Fibroblast of pulmonary artery (primary cell): ENCODE results near the gene NTRK3.

ENCODE experiments used
- DNase-seq: peaks from one replicate; pipeline ENCODE4 v3.0.0-alpha.2; 2010; ENCODE audit warnings: low read depth
- H3K4me3 ChIP-seq: replicated peaks from 2 replicates; pipeline ENCODE4 v1.5.1; 2011; ENCODE audit warnings: low read depth, mild to moderate bottlenecking, control low read depth, low read length, moderate library complexity
- CTCF ChIP-seq: IDR thresholded peaks from 2 replicates; pipeline ENCODE4 v1.5.1; 2011; ENCODE audit warnings: mild to moderate bottlenecking, control low read depth, low read length, inconsistent platforms; ENCODE audit errors: missing control alignments

Gene NTRK3

GRCh38 chr15:87924433-87924832 is 332.1 kb downstream of the NTRK3 start:
- DNase-seq, result no peak
- no peak for TF ChIP-seq CTCF
- no peak overlapping the region for H3K4me3 ChIP-seq

- TF ChIP-seq CTCF, result no peak
- H3K4me3 ChIP-seq, result no peak overlapping the region
- DNase-seq, result no peak
Measured at GRCh38 chr15:87919064-87919463, 337.5 kb downstream of the NTRK3 start.

GRCh38 chr15:87917480-87917879 is 339.1 kb downstream of the NTRK3 start:
- no peak for TF ChIP-seq CTCF
- DNase-seq, result no peak
- H3K4me3 ChIP-seq, result no peak overlapping the region

GRCh38 chr15:87916208-87916607 is 340.3 kb downstream of the NTRK3 start:
- no peak for TF ChIP-seq CTCF
- DNase-seq, result peak; percentile 6
- H3K4me3 ChIP-seq, result no peak overlapping the region

- no peak overlapping the region for H3K4me3 ChIP-seq
- no peak for TF ChIP-seq CTCF
- no peak for DNase-seq
Measured at GRCh38 chr15:87910301-87910700, 346.2 kb downstream of the NTRK3 start.

GRCh38 chr15:87907676-87908446 is 348.7 kb downstream of the NTRK3 start:
- no peak for DNase-seq
- H3K4me3 ChIP-seq, result no peak overlapping the region
- TF ChIP-seq CTCF, result no peak

GRCh38 chr15:87906444-87906843 is 350.1 kb downstream of the NTRK3 start:
- TF ChIP-seq CTCF, result no peak
- DNase-seq, result no peak
- H3K4me3 ChIP-seq, result no peak overlapping the region
